ENCODE results near the gene CPNE8.

- TF ChIP-seq CTCF (conservative IDR thresholded peaks at IDR 0.05) (no peak), EZH2 (IDR thresholded peaks at IDR 0.05; ENCODE audit: low read depth) (no peak)
Measured at GRCh38 chr12:38708466-38708865, 196.9 kb downstream of the CPNE8 start.
